Measurements from ENCODE around the gene SUSD4.

GRCh38 chr1:223329252-223329651 lies 34.7 kb downstream of the SUSD4 start:
- TF ChIP-seq CTCF (IDR thresholded peaks at IDR 0.05) = no peak
- TF ChIP-seq POLR2A (IDR thresholded peaks at IDR 0.05) = no peak

All from uterus (tissue), 2 donors.